ENCODE measurements around the gene PLEKHG5.

- TF ChIP-seq CTCF (IDR thresholded peaks at IDR 0.05): no peak
- no peak for TF ChIP-seq EZH2 (IDR thresholded peaks at IDR 0.05; ENCODE audit: borderline replicate concordance, insufficient read depth, low read depth, low read length, poor library complexity, severe bottlenecking)
Measured at GRCh38 chr1:6446665-6447015, 44.8 kb downstream of the PLEKHG5 start.

Measured in B cell (primary cell).